Trophoblast cell (in vitro differentiated cells and primary cell): Measurements from ENCODE around the gene IPO13. TPM values are rescaled to one million over a fixed set of nuclear protein-coding genes. Genes with fewer than 3 reads are reported as not detected.

Experiments
- DNase-seq, 2 donors: peaks; one replicate each; pipeline ENCODE4 v3.0.0-alpha.2; 2016
- H2AFZ ChIP-seq: 2 replicates; pipeline ENCODE4 v1.6.1; 2013; ENCODE audit warnings: low read length, moderate library complexity, mild to moderate bottlenecking; ENCODE audit not compliant: insufficient read depth, poor library complexity
- H2AK5ac ChIP-seq: 2 replicates; pipeline ENCODE4 v1.6.1; 2013; ENCODE audit warnings: mild to moderate bottlenecking, low read length
- H2BK120ac ChIP-seq: 2 replicates; pipeline ENCODE4 v1.6.1; 2013; ENCODE audit warnings: low read length, mild to moderate bottlenecking, moderate library complexity; ENCODE audit not compliant: insufficient read depth, poor library complexity
- H2BK12ac ChIP-seq: 2 replicates; pipeline ENCODE4 v1.6.1; 2013; ENCODE audit warnings: mild to moderate bottlenecking, low read length, moderate library complexity
- H2BK5ac ChIP-seq: 2 replicates; pipeline ENCODE4 v1.6.1; 2013; ENCODE audit warnings: low read length, low read depth, moderate library complexity, mild to moderate bottlenecking; ENCODE audit not compliant: poor library complexity
- H3K14ac ChIP-seq: 2 replicates; pipeline ENCODE4 v1.6.1; 2013; ENCODE audit warnings: mild to moderate bottlenecking, low read length
- H3K18ac ChIP-seq: 2 replicates; pipeline ENCODE4 v1.6.1; 2013; ENCODE audit warnings: mild to moderate bottlenecking, low read length
- H3K23ac ChIP-seq: 2 replicates; pipeline ENCODE4 v1.6.1; 2013; ENCODE audit warnings: low read length
- H3K27ac ChIP-seq: 2 replicates; pipeline ENCODE4 v1.5.1; 2013; ENCODE audit warnings: low read depth, mild to moderate bottlenecking, inconsistent platforms, low read length, moderate library complexity
- H3K27me3 ChIP-seq: 2 replicates; pipeline ENCODE4 v1.6.1; 2013; ENCODE audit warnings: inconsistent platforms, mild to moderate bottlenecking, low read length, moderate library complexity; ENCODE audit not compliant: insufficient read depth
- H3K36me3 ChIP-seq, 2 experiments: 1 replicate in 1 of 2; 2 replicates in 1 of 2; pipeline ENCODE4 v1.6.1; 2013; ENCODE audit warnings: low read length in 2 of 2, mild to moderate bottlenecking in 2 of 2, moderate library complexity in 1 of 2; ENCODE audit not compliant: insufficient read depth in 2 of 2, control insufficient read depth in 1 of 2
- H3K4ac ChIP-seq: 2 replicates; pipeline ENCODE4 v1.6.1; 2013; ENCODE audit warnings: low read depth, mild to moderate bottlenecking, low read length, moderate library complexity
- H3K4me1 ChIP-seq, 2 experiments: 1 replicate in 1 of 2; 2 replicates in 1 of 2; pipeline ENCODE4 v1.6.1; 2013; ENCODE audit warnings: low read length in 2 of 2, mild to moderate bottlenecking in 2 of 2, moderate library complexity in 1 of 2; ENCODE audit not compliant: insufficient read depth in 2 of 2, control insufficient read depth in 1 of 2
- H3K4me2 ChIP-seq: 2 replicates; pipeline ENCODE4 v1.6.1; 2013; ENCODE audit warnings: inconsistent platforms, mild to moderate bottlenecking, low read length, moderate library complexity
- H3K4me3 ChIP-seq: 2 replicates; pipeline ENCODE4 v1.5.1; 2013; ENCODE audit warnings: mild to moderate bottlenecking, low read depth, low read length, inconsistent platforms
- H3K79me1 ChIP-seq: one replicate; pipeline ENCODE4 v1.6.1; 2013; ENCODE audit warnings: low read length
- H3K79me2 ChIP-seq: 2 replicates; pipeline ENCODE4 v1.6.1; 2013; ENCODE audit warnings: low read length, mild to moderate bottlenecking; ENCODE audit not compliant: control insufficient read depth, insufficient read depth, poor library complexity
- H3K9ac ChIP-seq: 2 replicates; pipeline ENCODE4 v1.6.1; 2013; ENCODE audit warnings: mild to moderate bottlenecking, low read length
- H3K9me3 ChIP-seq: 2 replicates; pipeline ENCODE4 v1.6.1; 2013; ENCODE audit warnings: low read depth, mild to moderate bottlenecking, control low read depth, inconsistent platforms, low read length; ENCODE audit not compliant: insufficient read depth
- H4K12ac ChIP-seq: 2 replicates; pipeline ENCODE4 v1.6.1; 2013; ENCODE audit warnings: low read depth, mild to moderate bottlenecking, low read length, moderate library complexity
- H4K8ac ChIP-seq: 2 replicates; pipeline ENCODE4 v1.6.1; 2013; ENCODE audit warnings: low read depth, mild to moderate bottlenecking, low read length, moderate library complexity
- H4K91ac ChIP-seq: one replicate; pipeline ENCODE4 v1.6.1; 2013; ENCODE audit warnings: low read depth, mild to moderate bottlenecking, low read length, moderate library complexity
- WGBS: extraction: QIAGEN DNeasy Blood & Tissue Kit; methylation state at CpG from one replicate; pipeline ENCODE4 v1.1.7; 2013; ENCODE audit warnings: missing lambda C conversion rate; ENCODE audit not compliant: insufficient read length, insufficient coverage; ENCODE audit errors: extremely low coverage; 5-methylcytosine and 5-hydroxymethylcytosine counted together
- polyA plus RNA-seq: library from polyadenylated mRNA; stranded (reverse); fragments of 200-250 nt; gene quantifications from 2 replicates; pipeline ENCODE4 v1.2.3, GENCODE V29; 2013

The IPO13 gene
- polyA plus RNA-seq, result 11.1 and 11.7 TPM in 2 replicates

- Histone ChIP-seq H2AFZ (peak within 1 kb of the TSS; percentile 94), H2BK120ac (peak within 1 kb of the TSS; percentile 99), H3K79me1 (peaks cover 9% of the 10 kb centered on the region), H3K23ac (no peak within 1 kb of the TSS), H3K9me3 (no peaks in the 10 kb centered on the region), H2BK5ac (peak within 1 kb of the TSS; percentile 99), H3K4ac (peak within 1 kb of the TSS; percentile 88), H3K36me3 (peaks cover 6 to 7% of the 10 kb centered on the region in 2 experiments), H3K27me3 (no peaks in the 10 kb centered on the region), H3K27ac (peak within 1 kb of the TSS; percentile 70), H4K91ac (peak within 1 kb of the TSS; percentile 99), H3K9ac (peak within 1 kb of the TSS; percentile 94), H2AK5ac (peak within 1 kb of the TSS; percentile 51), H4K12ac (peak within 1 kb of the TSS; percentile 96), H2BK12ac (peak within 1 kb of the TSS; percentile 88), H3K4me3 (peak within 1 kb of the TSS; percentile 80), H3K14ac (peak within 1 kb of the TSS; percentile 90), H4K8ac (peak within 1 kb of the TSS; percentile 99), H3K4me1 (peaks cover 11 to 18% of the 10 kb centered on the region in 2 experiments), H3K4me2 (peak within 1 kb of the TSS; percentile 88), H3K18ac (peak within 1 kb of the TSS; percentile 98), H3K79me2 (peaks cover 10% of the 10 kb centered on the region)
- WGBS, result no CpG with 5 or more reads among the region's 74 CpGs
- DNase-seq, result peak; percentile 95 to 97
Observed at GRCh38 chr1:43946236-43947060, at the start of gene IPO13. Gene IPO13, plus strand, starts transcription at chr1:43946950. Its CDS starts 651 bp downstream, at chr1:43947601.

DNA sequence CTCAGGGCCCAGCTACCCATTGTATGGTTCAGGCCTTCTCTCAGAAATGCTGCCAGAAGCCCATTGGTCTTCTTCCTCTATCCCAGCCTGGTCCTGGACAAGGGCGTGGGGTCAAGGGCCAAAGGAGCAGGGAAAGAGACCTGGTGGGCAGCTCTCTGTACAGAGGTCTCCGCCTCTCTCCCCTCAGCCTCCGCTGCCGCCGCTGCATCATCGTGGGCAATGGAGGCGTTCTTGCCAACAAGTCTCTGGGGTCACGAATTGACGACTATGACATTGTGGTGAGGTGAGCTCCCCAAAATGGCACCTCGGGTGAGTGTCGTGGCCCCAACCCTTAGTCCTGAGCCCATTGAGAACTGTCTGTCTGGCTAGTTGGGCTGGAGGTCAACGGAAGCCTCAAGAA lies 47.8 kb upstream of the IPO13 start:
- Histone ChIP-seq H3K23ac (no peak overlapping the region), H2AFZ (no peak overlapping the region), H2AK5ac (no peak overlapping the region), H3K9me3 (no peaks in the 10 kb centered on the region), H3K4me2 (no peak overlapping the region), H3K79me1 (no peaks in the 10 kb centered on the region), H4K91ac (no peak overlapping the region), H3K14ac (no peak overlapping the region), H2BK120ac (no peak overlapping the region), H2BK5ac (no peak overlapping the region), H3K27ac (no peak overlapping the region), H4K12ac (no peak overlapping the region), H4K8ac (no peak overlapping the region), H2BK12ac (no peak overlapping the region), H3K4ac (no peak overlapping the region), H3K18ac (no peak overlapping the region), H3K4me1 (no peaks in the 10 kb centered on the region), H3K9ac (no peak overlapping the region), H3K4me3 (no peak overlapping the region), H3K79me2 (no peaks in the 10 kb centered on the region), H3K36me3 (peaks cover 0 to 5% of the 10 kb centered on the region in 2 experiments), H3K27me3 (no peaks in the 10 kb centered on the region)
- DNase-seq, result no peak
- WGBS, result no CpG with 5 or more reads among the region's 12 CpGs

GRCh38 chr1:43900386-43900785 lies 46.4 kb upstream of the IPO13 start:
- Histone ChIP-seq H3K18ac (no peak overlapping the region), H2AK5ac (no peak overlapping the region), H3K4ac (no peak overlapping the region), H2AFZ (no peak overlapping the region), H4K91ac (no peak overlapping the region), H2BK5ac (no peak overlapping the region), H3K79me1 (no peaks in the 10 kb centered on the region), H3K4me2 (no peak overlapping the region), H3K23ac (no peak overlapping the region), H3K4me3 (no peak overlapping the region), H3K36me3 (peaks cover 0 to 5% of the 10 kb centered on the region in 2 experiments), H3K9me3 (no peaks in the 10 kb centered on the region), H4K8ac (no peak overlapping the region), H3K4me1 (no peaks in the 10 kb centered on the region), H3K14ac (no peak overlapping the region), H2BK12ac (no peak overlapping the region), H3K27me3 (no peaks in the 10 kb centered on the region), H4K12ac (no peak overlapping the region), H2BK120ac (no peak overlapping the region), H3K79me2 (no peaks in the 10 kb centered on the region), H3K27ac (no peak overlapping the region), H3K9ac (no peak overlapping the region)
- no CpG with 5 or more reads among the region's 3 CpGs for WGBS
- no peak for DNase-seq

DNA sequence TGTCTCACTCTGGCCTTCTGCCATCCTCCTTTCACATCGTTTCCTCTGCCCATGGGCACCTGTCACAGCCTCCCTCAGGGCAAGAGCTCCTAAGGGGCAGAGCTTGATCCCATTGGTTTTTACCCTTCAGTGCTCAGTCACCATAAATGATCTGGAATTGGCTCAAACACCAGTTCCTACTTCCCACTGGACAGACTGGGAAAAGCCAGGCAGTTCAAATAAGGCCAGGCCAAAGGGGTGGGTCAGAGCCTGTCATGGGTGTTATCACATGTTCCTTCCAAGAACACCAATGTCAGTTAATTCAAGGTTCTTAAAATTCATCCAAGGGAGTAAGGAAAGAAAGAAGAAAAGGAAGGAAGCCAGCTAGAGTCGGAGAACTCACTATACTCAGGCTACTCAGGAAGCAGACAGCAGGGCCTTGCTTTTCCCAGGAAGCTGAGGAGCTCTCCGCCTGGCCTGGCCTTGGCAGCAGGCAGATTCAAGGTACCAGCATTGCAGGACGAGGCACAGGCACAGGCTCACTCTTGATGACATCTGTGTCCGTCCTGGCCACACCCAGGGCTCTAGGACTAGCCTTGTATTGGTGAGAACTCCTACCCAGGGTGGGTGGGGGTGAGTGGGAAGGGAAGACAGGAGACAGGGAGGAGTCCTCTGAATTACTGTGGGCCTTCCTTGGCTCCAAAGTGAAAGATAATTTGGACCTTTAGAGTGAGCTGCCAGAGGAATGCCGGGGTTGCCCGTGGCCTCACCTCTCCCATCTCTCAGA lies 45.4 kb upstream of the IPO13 start:
- no peaks in the 10 kb centered on the region for H3K79me2 ChIP-seq
- H4K8ac ChIP-seq, result no peak overlapping the region
- no peak overlapping the region for H3K9ac ChIP-seq
- H2BK120ac ChIP-seq, result no peak overlapping the region
- peaks cover 0 to 5% of the 10 kb centered on the region in 2 experiments for H3K36me3 ChIP-seq
- no peak overlapping the region for H3K4me2 ChIP-seq
- no peak overlapping the region for H3K14ac ChIP-seq
- no peak overlapping the region for H2AFZ ChIP-seq
- H3K4ac ChIP-seq, result no peak overlapping the region
- H3K4me1 ChIP-seq, result no peaks in the 10 kb centered on the region
- H2BK12ac ChIP-seq, result no peak overlapping the region
- no peak overlapping the region for H3K27ac ChIP-seq
- no peaks in the 10 kb centered on the region for H3K27me3 ChIP-seq
- no peak overlapping the region for H2AK5ac ChIP-seq
- no peak for DNase-seq
- no peak overlapping the region for H2BK5ac ChIP-seq
- H3K23ac ChIP-seq, result no peak overlapping the region
- no peak overlapping the region for H3K4me3 ChIP-seq
- no peaks in the 10 kb centered on the region for H3K79me1 ChIP-seq
- H3K9me3 ChIP-seq, result no peaks in the 10 kb centered on the region
- no peak overlapping the region for H4K12ac ChIP-seq
- WGBS, result no CpG with 5 or more reads among the region's 7 CpGs
- no peak overlapping the region for H3K18ac ChIP-seq
- H4K91ac ChIP-seq, result no peak overlapping the region
